DND-41 (cell line): ENCODE data around the gene CYP39A1.

Experiments
- ATAC-seq: fragments of 200-7000 bp; cut with Tn5 transposase; 3 replicates; pipeline ENCODE4 v1.9.1; 2021; ENCODE audit warnings: low read depth; ENCODE audit not compliant: insufficient read depth
- DNase-seq: peaks from one replicate; pipeline ENCODE4 v3.0.0-alpha.2; 2020
- H2AFZ ChIP-seq: 2 replicates; pipeline ENCODE4 v1.6.0; 2012; ENCODE audit warnings: low read depth, low read length
- H3K27ac ChIP-seq: 2 replicates; pipeline ENCODE4 v1.5.1; 2012; ENCODE audit warnings: low read length, inconsistent platforms
- H3K27me3 ChIP-seq: fragments of 200-600 bp; sonication (generic); 2 replicates; pipeline ENCODE4 v1.6.0; 2012; ENCODE audit warnings: low read length, mild to moderate bottlenecking, inconsistent platforms; ENCODE audit not compliant: insufficient read depth, poor library complexity
- H3K36me3 ChIP-seq: 2 replicates; pipeline ENCODE4 v1.5.1; 2012; ENCODE audit warnings: low read length, inconsistent platforms; ENCODE audit not compliant: insufficient read depth
- H3K4me1 ChIP-seq: 2 replicates; pipeline ENCODE4 v1.5.1; 2012; ENCODE audit warnings: mild to moderate bottlenecking, low read length; ENCODE audit not compliant: insufficient read depth
- H3K4me2 ChIP-seq: 2 replicates; pipeline ENCODE4 v1.6.0; 2012; ENCODE audit warnings: mild to moderate bottlenecking, moderate library complexity, low read length, inconsistent platforms; ENCODE audit not compliant: insufficient read depth
- H3K4me3 ChIP-seq, 2 experiments: fragments of 200-600 bp in 1 of 2; shearing (Covaris generic) in 1 of 2; 2 replicates each; pipeline ENCODE4 v1.5.1; 2012 to 2016; ENCODE audit warnings: inconsistent platforms in 2 of 2, low read length in 2 of 2, mild to moderate bottlenecking in 2 of 2, low read depth in 1 of 2, moderate library complexity in 1 of 2
- H3K79me2 ChIP-seq: 2 replicates; pipeline ENCODE4 v1.6.0; 2012; ENCODE audit warnings: low read length, inconsistent platforms; ENCODE audit not compliant: insufficient read depth
- H3K9ac ChIP-seq: 2 replicates; pipeline ENCODE4 v1.6.0; 2012; ENCODE audit warnings: low read depth, mild to moderate bottlenecking, inconsistent platforms, low read length, moderate library complexity
- H3K9me3 ChIP-seq: 2 replicates; pipeline ENCODE4 v1.5.1; 2012; ENCODE audit warnings: low read length, moderate library complexity, mild to moderate bottlenecking, inconsistent platforms; ENCODE audit not compliant: insufficient read depth, severe bottlenecking
- H4K20me1 ChIP-seq: 2 replicates; pipeline ENCODE4 v1.6.0; 2012; ENCODE audit warnings: low read length; ENCODE audit not compliant: insufficient read depth
- EZH2 ChIP-seq: IDR thresholded peaks from 3 replicates; pipeline ENCODE4 v1.6.1; 2012; ENCODE audit warnings: borderline replicate concordance, low read depth, mild to moderate bottlenecking, moderate library complexity, low read length, inconsistent platforms; ENCODE audit not compliant: severe bottlenecking
- TF ChIP-seq, protein P1 (sequence below): IDR thresholded peaks from 2 replicates; pipeline ENCODE4 v1.5.1; 2012; ENCODE audit warnings: borderline replicate concordance, low read length, moderate library complexity, mild to moderate bottlenecking; ENCODE audit not compliant: poor library complexity, severe bottlenecking; ENCODE audit errors: extremely low read depth

Gene CYP39A1

DNA sequence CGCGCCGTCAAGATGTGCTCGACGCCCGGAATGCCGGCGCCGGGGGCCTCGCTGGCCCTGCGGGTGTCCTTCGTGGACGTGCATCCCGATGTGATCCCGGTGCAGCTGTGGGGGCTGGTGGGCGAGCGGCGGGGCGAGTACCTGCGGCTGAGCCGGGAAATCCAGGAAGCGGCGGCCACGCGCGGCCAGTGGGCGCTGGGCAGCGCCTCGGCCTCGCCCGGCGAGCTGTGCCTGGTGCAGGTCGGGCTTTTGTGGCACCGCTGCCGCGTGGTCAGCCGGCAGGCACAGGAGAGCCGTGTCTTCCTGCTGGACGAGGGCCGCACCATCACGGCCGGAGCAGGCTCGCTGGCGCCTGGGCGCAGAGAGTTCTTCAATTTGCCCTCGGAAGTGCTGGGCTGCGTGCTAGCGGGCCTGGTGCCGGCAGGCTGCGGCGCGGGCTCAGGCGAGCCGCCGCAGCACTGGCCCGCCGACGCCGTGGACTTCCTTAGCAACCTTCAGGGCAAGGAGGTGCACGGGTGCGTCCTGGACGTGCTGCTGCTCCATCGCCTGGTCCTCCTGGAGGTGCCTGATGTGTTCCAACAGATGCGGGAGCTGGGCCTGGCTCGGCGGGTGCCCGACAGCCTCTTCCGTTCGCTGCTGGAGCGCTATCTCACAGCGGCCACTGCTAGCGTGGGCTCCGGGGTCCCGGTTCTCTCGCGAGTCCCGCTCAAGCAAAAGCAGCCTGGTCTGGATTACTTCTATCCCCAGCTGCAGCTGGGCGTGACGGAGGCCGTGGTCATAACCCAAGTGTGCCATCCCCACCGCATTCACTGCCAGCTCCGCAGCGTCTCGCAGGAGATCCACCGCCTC, 35.7 kb upstream of the CYP39A1 start:
- H3K9me3 ChIP-seq: no peaks in the 10 kb centered on the region
- peaks cover 5% of the 10 kb centered on the region for H3K27me3 ChIP-seq
- H3K36me3 ChIP-seq: no peaks in the 10 kb centered on the region
- DNase-seq: no peak
- H3K27ac ChIP-seq: no peak overlapping the region
- no peak for ATAC-seq
- H3K4me3 ChIP-seq: no peak overlapping the region
- no peak for TF ChIP-seq EZH2
- TF ChIP-seq, protein P1, sequence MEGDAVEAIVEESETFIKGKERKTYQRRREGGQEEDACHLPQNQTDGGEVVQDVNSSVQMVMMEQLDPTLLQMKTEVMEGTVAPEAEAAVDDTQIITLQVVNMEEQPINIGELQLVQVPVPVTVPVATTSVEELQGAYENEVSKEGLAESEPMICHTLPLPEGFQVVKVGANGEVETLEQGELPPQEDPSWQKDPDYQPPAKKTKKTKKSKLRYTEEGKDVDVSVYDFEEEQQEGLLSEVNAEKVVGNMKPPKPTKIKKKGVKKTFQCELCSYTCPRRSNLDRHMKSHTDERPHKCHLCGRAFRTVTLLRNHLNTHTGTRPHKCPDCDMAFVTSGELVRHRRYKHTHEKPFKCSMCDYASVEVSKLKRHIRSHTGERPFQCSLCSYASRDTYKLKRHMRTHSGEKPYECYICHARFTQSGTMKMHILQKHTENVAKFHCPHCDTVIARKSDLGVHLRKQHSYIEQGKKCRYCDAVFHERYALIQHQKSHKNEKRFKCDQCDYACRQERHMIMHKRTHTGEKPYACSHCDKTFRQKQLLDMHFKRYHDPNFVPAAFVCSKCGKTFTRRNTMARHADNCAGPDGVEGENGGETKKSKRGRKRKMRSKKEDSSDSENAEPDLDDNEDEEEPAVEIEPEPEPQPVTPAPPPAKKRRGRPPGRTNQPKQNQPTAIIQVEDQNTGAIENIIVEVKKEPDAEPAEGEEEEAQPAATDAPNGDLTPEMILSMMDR: no peak
- no peaks in the 10 kb centered on the region for H3K79me2 ChIP-seq
- H4K20me1 ChIP-seq: no peaks in the 10 kb centered on the region
- no peaks in the 10 kb centered on the region for H3K4me1 ChIP-seq
- no peak overlapping the region for H3K9ac ChIP-seq
- no peak overlapping the region for H3K4me2 ChIP-seq
- no peak overlapping the region for H2AFZ ChIP-seq

DNA sequence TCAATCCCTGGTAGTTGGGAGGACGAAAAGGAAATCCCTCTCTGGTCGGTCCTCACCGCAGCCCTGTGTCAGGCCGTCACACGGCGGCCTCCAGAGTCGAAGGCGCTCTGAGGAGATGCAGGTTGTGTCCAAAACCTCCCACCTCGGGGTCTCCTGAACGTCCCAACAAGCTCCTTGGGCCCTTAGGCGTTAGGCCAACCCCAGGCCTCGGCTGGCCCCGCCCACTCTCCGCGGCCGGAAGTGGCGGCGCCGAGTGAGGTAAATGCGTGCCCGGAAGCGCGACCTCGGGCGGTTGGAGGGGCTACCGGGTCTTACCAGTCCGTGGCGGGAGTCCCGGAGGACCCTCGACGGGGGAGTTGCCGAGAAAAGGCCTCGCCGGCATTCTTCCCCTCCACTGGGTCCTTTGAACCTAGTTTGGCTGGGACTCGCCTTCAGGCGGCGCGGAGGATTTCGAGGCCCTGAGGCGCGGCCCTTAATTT, 35.0 kb upstream of the CYP39A1 start, which contains the start of gene TDRD6:
Gene TDRD6, plus strand, starts transcription at position 267 of the 479 bp plus-strand sequence. CDS start 244 bp downstream, outside the sequence.
- TF ChIP-seq, protein P1: no peak
- no peak for TF ChIP-seq EZH2
- no peaks in the 10 kb centered on the region for H3K4me1 ChIP-seq
- H3K27ac ChIP-seq: no peak within 1 kb of the TSS
- H3K27me3 ChIP-seq: peaks cover 5% of the 10 kb centered on the region
- no peaks in the 10 kb centered on the region for H3K36me3 ChIP-seq
- H3K4me3 ChIP-seq: no peak within 1 kb of the TSS
- no peak within 1 kb of the TSS for H3K9ac ChIP-seq
- no peaks in the 10 kb centered on the region for H3K9me3 ChIP-seq
- H2AFZ ChIP-seq: no peak within 1 kb of the TSS
- H4K20me1 ChIP-seq: no peaks in the 10 kb centered on the region
- H3K79me2 ChIP-seq: no peaks in the 10 kb centered on the region
- no peak within 1 kb of the TSS for H3K4me2 ChIP-seq
- ATAC-seq: no peak
- no peak for DNase-seq

DNA sequence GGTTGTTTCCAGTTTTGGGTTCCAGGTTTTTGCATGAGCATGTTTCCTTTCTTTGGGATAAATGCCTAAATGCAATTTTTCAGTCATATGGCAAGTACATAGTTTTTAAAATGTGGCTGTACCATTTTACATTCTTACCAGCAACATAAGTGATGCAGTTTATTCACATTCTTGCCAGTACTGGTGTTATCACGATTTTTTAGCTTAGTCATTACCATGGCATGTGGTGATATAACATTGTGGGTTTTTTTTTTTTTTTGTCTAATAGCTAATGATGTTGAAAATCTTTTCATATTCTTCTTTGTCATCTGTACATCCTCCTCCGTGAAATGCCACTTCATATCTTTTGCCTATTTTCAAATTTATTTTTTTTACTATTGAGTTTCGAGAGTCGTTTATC, 32.2 kb upstream of the CYP39A1 start:
- Histone ChIP-seq H3K9me3 (no peaks in the 10 kb centered on the region), H3K27me3 (no peaks in the 10 kb centered on the region), H3K79me2 (no peaks in the 10 kb centered on the region), H3K36me3 (no peaks in the 10 kb centered on the region), H3K4me1 (no peaks in the 10 kb centered on the region), H4K20me1 (no peaks in the 10 kb centered on the region), H3K27ac (no peak overlapping the region), H2AFZ (no peak overlapping the region), H3K9ac (no peak overlapping the region), H3K4me3 (no peak overlapping the region), H3K4me2 (no peak overlapping the region)
- TF ChIP-seq, protein P1: no peak
- ATAC-seq (no peak), DNase-seq (no peak)
